Measurements from ENCODE around the gene LRWD1.

LRWD1 gene

DNA sequence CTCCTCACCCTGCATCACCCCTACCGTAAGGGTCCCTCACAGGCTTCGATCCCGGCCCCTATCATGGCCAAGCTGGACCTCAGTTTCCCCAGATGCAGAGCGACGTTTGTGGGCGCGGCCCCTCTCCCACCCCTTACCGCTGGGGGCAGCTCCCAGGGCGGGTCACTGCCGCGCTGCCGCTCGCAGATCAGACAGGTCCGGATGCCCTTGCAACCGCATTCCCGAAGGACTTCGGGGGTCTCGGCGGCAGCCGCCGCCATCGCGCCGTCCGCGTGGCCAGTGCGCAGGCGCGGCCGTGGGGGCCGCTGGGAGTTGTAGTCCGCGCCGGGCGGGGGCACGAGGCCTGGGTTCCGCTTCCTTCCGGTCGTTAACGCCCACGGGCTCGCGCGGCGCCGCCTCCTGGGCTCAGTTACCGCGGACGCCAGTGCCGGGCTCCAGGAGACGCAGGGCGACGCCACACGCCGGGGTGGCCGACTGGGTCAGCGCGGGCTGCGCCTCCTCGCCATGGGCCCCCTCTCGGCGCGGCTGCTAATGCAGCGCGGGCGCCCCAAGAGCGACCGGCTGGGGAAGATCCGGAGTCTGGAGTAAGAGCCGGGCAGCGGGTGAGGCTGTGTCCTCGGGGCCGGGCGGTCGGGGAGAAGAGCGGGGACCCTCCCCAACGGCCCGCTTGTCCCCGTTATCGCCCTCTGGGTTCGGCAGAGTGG lies at the start of gene LRWD1, which contains the start of gene ALKBH4:
Gene LRWD1, plus strand, starts transcription at position 408 of the 704 bp plus-strand sequence. Its CDS starts 97 bp downstream, at position 505.
Gene ALKBH4, minus strand, starts transcription at position 287 of the 704 bp plus-strand sequence. Its CDS starts 27 bp downstream, at position 260.
- peak; percentile 81 for DNase-seq (ENCODE audit: low spot score)

DNA sequence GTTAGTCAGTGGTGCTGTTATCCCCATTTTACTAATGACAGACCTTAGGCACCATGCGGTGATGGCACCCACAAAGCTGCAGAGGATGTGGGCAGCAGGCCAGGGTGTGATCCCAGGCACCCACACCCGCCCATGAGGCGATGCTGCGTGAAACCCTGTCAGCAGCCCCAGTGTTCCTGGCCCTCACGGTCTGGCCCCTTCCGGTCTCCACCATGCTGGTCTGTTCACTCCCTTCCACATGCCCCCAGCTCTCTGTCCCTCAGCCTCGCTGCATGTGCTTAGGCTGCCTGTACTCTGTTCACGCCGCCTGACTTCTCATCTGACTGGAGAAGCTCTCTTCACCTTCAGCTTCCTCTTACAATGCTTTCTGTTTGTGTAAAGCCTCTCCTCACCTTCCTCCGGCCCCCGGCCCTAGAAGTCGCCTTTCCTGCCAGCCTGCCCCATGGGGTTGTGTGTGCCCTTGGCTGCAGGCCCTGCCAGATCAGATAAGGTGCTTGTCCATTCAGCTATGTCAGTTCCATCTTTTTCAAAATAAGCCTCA lies 49.0 kb upstream of the LRWD1 start:
- no peak for DNase-seq (ENCODE audit: low spot score)

GRCh38 chr7:102416406-102416805 lies 48.4 kb upstream of the LRWD1 start:
- no peak for DNase-seq (ENCODE audit: low spot score)

DNA sequence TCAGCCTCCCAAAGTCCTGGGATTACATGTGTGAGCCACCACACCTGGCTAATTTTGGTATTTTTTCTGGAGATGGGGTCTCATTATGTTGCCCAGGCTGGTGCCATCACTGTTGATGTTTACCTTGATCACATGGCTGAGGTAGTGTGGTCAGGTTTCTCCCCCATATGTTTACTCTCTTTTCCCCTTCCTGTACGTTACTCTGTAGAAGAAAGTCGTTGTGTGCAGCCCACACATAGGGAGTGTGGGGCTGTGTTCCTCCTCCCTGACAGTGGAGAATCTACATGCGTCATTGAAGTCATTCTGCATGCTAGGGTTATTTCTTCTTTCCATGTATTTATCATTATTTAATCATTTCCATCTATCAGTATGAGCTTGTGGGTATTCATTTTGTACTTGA lies 47.7 kb upstream of the LRWD1 start:
- no peak for DNase-seq (ENCODE audit: low spot score)

DNA sequence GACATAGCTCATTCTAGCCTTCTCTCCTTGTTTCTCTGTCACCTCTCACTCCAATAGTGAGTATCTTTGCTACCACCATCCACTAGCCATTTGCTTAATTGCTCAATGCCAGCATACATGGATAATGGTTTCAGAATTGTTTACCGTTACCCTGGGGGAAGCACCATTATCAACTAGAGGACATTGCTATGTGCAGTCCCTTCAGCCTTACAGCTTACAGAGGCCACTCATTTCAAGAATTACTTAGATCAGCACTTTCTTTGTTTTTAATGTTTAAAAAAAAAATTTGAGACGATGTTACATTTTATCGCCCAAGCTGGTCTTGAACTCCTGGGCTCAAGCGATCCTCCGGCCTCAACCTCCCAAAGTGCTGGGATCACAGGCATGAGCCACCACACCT lies 46.2 kb upstream of the LRWD1 start:
- no peak for DNase-seq (ENCODE audit: low spot score)

DNA sequence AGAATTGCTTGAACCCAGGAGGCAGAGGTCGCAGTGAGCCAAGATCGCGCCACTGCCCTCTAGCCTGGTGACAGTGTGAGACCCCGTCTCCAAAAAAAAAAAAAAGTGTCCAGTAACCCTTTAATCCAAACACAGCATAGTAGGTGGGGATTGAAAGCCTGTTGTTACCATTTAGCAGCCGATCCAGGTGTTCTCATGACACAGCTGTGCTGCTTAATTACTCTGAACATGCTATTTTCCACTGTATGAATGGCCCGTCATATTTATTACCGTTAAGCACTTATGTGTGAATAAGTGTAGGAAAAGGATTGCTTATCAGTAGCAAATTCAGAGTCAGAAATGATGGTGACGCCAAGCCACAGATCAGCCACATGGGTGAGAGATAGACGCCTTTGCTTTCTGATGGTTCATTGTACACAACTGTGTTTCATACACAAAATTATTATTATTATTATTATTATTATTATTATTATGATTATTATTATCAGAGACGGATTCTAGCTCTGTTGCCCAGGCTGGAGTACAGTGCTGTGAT lies 43.0 kb upstream of the LRWD1 start:
- DNase-seq (ENCODE audit: low spot score): no peak

- DNase-seq (ENCODE audit: low spot score): no peak
Measured at GRCh38 chr7:102424129-102424551, 40.6 kb upstream of the LRWD1 start.

- DNase-seq (ENCODE audit: low spot score): no peak
Measured at GRCh38 chr7:102424787-102425218, 40.0 kb upstream of the LRWD1 start.

- DNase-seq (ENCODE audit: low spot score): no peak
Measured at GRCh38 chr7:102425639-102426267, 39.0 kb upstream of the LRWD1 start.

- no peak for DNase-seq (ENCODE audit: low spot score)
Measured at GRCh38 chr7:102426268-102427018, 38.3 kb upstream of the LRWD1 start.

DNA sequence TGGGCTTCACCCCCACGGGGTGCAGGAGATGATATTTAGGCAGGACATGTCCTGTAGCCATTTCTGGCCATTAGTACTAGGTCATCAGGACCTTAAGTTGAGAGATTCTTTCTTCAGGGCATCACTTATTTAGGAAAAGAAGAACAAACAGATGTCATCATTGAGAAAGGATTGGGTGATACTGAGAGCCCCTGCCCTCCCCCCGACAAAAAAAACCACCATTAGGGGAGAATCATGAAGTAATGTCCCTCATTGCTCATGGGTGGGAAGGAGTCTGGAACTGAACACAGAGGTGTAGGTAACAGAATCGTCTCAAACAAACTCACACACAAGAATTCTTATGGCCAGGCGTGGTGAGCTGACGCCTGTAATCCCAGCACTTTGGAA lies 37.8 kb upstream of the LRWD1 start:
- DNase-seq (ENCODE audit: low spot score): no peak

- no peak for DNase-seq (ENCODE audit: low spot score)
Measured at GRCh38 chr7:102429141-102429899, 35.5 kb upstream of the LRWD1 start.

GRCh38 chr7:102431617-102432298 lies 33.0 kb upstream of the LRWD1 start:
- no peak for DNase-seq (ENCODE audit: low spot score)

DNA sequence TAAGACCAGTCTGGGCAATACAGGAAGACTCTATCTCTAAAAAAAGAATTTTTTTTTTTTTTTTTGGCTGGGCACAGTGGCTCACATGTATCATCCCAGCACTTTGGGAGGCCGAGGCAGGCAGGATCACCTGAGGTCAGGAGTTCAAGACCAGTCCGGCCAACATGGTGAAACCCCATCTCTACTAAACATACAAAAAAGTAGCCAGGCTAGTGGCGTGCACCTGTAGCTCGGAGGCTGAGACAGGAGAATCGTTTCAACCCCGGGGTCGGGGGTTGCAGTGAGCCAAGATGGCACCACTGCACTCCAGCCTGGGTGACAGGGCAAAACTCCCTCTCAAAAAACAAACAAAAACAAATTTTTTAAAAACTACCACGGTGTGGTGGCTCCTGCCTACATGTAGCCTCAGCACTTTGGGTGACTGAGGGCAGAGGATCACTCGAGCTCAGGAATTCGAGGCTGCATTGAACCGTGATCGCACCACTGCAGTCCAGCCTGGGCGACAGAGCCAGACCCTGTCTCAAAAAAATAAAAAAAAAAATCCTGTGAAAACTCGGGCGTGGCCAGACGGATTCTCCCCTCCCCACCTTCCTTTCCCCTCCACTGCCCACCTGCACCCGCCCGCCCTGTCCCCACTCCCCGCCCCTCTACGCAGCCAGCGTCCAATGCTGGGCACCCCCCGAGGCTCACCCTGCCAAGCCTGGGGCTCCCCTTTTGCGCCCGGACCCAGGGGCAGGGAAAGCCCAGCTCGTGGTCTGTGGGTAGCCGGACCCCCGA lies 32.2 kb upstream of the LRWD1 start:
- DNase-seq (ENCODE audit: low spot score): no peak

- DNase-seq (ENCODE audit: low spot score): peak; percentile 67
Measured at GRCh38 chr7:102433219-102434038, 31.4 kb upstream of the LRWD1 start, which contains the start of gene ORAI2. ORAI2 (plus strand) TSS chr7:102433575; CDS start chr7:102438957, 5,382 bp downstream.

DNA sequence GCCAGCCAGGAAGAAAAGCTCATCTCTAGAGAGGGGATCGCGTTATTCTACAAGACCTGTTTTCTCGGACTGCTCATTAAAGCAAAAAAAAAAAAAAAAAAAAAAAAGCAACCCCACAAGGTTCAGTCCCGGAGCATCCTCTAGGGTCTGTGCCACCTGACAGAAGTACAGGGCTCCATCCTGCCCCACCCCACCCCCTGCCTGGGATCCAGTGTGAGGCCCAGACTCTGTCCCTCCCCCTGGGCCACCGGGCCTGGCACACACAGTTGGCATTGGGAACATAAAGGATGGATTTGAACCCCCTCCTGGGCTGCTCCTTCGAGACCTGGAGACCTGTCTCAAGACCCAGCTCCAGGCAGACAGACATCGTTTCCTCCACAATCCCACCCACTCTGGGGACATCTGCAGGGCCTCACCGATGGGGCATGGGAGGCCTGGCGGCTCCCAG lies 30.7 kb upstream of the LRWD1 start:
- DNase-seq (ENCODE audit: low spot score): no peak

DNA sequence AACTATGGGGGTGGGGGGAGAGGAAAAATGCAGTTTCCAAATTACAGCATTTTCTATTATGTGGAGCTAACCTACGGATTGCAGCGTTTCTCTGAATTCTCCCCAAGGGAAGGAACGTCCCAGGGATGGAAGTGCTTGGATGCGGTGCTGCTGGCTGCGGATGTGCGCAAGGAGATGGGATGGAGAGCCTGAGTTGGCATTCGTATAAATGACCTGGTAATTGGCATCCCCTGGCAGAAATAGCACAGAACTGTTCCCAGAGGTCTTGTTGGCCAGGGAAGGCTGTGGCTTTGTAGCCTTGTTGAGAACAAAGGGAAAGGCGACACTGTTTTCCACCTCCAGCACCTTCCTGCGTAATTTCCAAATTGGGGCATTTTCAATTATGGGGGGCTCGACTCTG lies 28.7 kb upstream of the LRWD1 start:
- DNase-seq (ENCODE audit: low spot score): no peak

- DNase-seq (ENCODE audit: low spot score): peak; percentile 97
Measured at GRCh38 chr7:102439963-102440795, 24.6 kb upstream of the LRWD1 start.
